HFFc6 (cell line): ENCODE results near the gene FGF1. TPM values are rescaled to one million over a fixed set of nuclear protein-coding genes. Genes with fewer than 3 reads are reported as not detected.

Experiments
- DNase-seq: peaks from one replicate; pipeline ENCODE4 v3.0.0-alpha.2; 2018
- H3K27ac Mint-ChIP-seq: 2 replicates; pipeline ENCODE4 v1.8.0; 2020; ENCODE audit warnings: mild to moderate bottlenecking, mixed read lengths
- H3K27me3 Mint-ChIP-seq: 2 replicates; pipeline ENCODE4 v1.8.0; 2021; ENCODE audit warnings: mild to moderate bottlenecking, moderate library complexity, mixed read lengths; ENCODE audit not compliant: insufficient read depth
- H3K36me3 Mint-ChIP-seq: 2 replicates; pipeline ENCODE4 v1.8.0; 2021; ENCODE audit warnings: low read depth, mixed read lengths
- H3K4me1 Mint-ChIP-seq: 2 replicates; pipeline ENCODE4 v1.8.0; 2020; ENCODE audit warnings: low read depth, mixed read lengths
- H3K4me3 Mint-ChIP-seq: 2 replicates; pipeline ENCODE4 v1.8.0; 2020; ENCODE audit warnings: mild to moderate bottlenecking, moderate library complexity, mixed read lengths
- H3K9me3 Mint-ChIP-seq: 2 replicates; pipeline ENCODE4 v1.8.0; 2020; ENCODE audit warnings: mild to moderate bottlenecking, mixed read lengths
- total RNA-seq, 6 experiments: library from RNA; stranded (reverse); fragmentation: NEBNext Ultra II Directional; extraction: Animal tissue kit (Norgen Biotek cat#: 25700); gene quantifications; 2 replicates in 1 of 6; 3 replicates in 5 of 6; pipeline ENCODE4 v1.2.3, GENCODE V29; 2021
- TF ChIP-seq, protein P1 (sequence below): fragments of 200-600 bp; sonication (generic); IDR thresholded peaks from 2 replicates; pipeline ENCODE4 v1.5.0; 2021; ENCODE audit warnings: antibody characterized with exemption, mild to moderate bottlenecking

FGF1 gene
- total RNA-seq, 6 experiments from 2014 or later = 34.2 to 42.4 (median 37.2) TPM

DNA sequence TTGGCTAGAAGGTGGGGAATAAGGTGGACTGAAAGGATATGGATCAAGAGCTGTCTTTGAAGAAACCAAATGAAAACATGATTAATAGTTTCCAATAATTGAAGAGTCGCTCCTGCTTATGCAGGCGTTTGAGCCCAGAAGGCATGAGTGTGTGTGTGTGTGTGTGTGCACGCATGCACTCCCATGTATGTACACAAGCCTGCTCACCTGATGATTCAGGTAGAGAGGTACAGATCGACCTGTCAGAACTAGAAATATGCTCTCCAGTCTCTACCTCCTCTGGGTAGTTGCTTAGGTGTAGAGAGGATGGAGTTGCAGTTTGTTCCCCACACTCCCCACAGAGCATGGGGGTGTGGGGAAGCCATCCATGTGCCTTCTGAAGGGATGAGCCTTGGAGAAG lies 1.1 kb upstream of the FGF1 start:
- DNase-seq = no peak
- Mint-ChIP-seq H3K9me3 (no peaks in the 10 kb centered on the region), H3K27ac (no peak overlapping the region), H3K27me3 (peaks cover 12% of the 10 kb centered on the region), H3K4me3 (no peak overlapping the region), H3K36me3 (no peaks in the 10 kb centered on the region), H3K4me1 (peaks cover 10% of the 10 kb centered on the region; the same call in 1 of the 2 replicates)
- TF ChIP-seq, protein P1, sequence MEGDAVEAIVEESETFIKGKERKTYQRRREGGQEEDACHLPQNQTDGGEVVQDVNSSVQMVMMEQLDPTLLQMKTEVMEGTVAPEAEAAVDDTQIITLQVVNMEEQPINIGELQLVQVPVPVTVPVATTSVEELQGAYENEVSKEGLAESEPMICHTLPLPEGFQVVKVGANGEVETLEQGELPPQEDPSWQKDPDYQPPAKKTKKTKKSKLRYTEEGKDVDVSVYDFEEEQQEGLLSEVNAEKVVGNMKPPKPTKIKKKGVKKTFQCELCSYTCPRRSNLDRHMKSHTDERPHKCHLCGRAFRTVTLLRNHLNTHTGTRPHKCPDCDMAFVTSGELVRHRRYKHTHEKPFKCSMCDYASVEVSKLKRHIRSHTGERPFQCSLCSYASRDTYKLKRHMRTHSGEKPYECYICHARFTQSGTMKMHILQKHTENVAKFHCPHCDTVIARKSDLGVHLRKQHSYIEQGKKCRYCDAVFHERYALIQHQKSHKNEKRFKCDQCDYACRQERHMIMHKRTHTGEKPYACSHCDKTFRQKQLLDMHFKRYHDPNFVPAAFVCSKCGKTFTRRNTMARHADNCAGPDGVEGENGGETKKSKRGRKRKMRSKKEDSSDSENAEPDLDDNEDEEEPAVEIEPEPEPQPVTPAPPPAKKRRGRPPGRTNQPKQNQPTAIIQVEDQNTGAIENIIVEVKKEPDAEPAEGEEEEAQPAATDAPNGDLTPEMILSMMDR = no peak

DNA sequence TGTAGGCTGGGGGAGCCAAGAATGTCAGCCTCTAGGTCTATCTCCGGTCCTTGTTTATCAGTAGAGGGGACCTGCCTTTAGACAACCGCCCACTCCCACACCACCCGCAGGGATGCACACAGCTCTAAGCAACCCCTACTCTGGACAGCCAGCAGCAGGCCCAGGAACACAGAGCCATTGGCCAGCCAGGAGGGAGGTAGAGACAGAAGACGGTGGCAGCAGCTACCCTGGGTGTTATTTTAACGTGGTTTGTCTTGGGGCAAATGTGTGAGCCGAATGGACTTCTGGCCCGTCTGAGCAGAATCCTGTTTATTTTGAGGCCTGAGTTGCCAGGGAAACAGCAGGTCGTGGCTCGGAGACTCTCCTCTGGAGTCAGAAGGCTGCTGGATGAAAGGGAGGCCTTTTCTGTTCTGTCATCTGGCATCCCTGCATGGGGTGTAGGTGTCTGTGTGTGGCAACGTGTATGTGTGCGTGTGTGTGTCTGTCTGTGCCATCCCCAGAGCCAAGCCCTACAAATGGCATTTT lies 382 bp upstream of the FGF1 start:
- H3K27ac Mint-ChIP-seq = no peak overlapping the region
- no peaks in the 10 kb centered on the region for H3K36me3 Mint-ChIP-seq
- no peaks in the 10 kb centered on the region for H3K9me3 Mint-ChIP-seq
- H3K4me1 Mint-ChIP-seq = peaks cover 10% of the 10 kb centered on the region; the same call in 1 of the 2 replicates
- H3K4me3 Mint-ChIP-seq = no peak overlapping the region
- no peak for DNase-seq
- peaks cover 12% of the 10 kb centered on the region for H3K27me3 Mint-ChIP-seq
- TF ChIP-seq, protein P1 = no peak

DNA sequence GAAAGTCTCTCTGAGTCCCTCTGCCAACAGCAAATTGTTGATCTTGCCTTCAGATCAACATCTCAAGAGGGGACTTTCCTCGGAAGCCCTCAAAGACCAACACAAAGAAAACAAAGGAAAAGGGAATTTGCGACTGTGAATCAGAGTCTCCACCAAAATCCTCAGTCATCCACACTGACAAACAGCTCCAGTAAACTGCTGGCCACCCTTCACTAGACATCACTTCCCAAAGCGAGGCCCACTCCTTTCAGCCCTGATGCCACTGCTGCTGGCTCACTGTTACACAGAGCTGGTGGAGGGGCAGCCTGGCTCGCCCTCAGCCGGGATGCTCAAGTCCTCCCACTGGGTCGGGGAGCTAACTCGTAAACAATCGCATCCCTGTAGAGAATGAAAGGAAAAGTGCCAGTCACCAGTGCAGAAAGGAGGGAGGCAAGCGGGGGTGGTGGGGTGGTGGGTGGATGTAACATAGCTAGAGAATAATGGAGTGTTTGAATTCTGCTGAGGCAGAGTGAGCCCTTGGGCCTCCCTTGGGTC lies 1.3 kb downstream of the FGF1 start:
- no peak for DNase-seq
- H3K9me3 Mint-ChIP-seq = no peaks in the 10 kb centered on the region
- H3K36me3 Mint-ChIP-seq = no peaks in the 10 kb centered on the region
- TF ChIP-seq, protein P1 = no peak
- peaks cover 10% of the 10 kb centered on the region for H3K27me3 Mint-ChIP-seq
- no peak overlapping the region for H3K27ac Mint-ChIP-seq
- H3K4me1 Mint-ChIP-seq = peaks cover 19% of the 10 kb centered on the region
- H3K4me3 Mint-ChIP-seq = no peak overlapping the region

DNA sequence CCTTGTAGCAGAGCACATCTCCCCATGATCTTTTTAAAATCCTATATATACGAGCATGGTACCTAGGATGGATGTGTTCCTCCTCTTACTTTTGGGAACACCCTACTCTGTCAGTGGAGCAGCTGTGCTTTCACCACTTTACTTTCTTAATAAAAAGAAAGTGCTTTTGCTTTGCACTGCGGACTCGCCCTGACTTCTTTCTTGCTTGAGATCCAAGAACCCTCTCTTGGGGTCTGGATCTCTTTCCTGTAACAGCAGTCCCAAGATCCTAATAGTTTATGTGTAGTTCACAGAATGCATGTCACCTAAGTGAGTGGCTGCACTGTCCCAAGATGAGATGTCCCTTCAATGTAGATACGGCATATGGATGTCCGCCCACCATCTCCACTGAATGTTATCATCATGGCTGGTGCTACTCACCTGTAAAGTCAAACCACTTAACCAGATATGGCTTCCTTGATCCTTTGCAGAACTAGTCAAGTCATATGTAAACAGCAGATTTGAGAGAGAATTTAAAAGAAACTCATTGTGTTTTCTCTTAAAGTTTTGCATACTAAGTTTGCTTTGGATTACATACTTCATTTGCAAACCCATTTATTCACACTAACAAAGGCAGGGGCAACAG lies 1.9 kb downstream of the FGF1 start:
- H3K36me3 Mint-ChIP-seq = no peaks in the 10 kb centered on the region
- peaks cover 19% of the 10 kb centered on the region for H3K4me1 Mint-ChIP-seq
- no peak overlapping the region for H3K4me3 Mint-ChIP-seq
- H3K27ac Mint-ChIP-seq = no peak overlapping the region
- no peak for DNase-seq
- H3K9me3 Mint-ChIP-seq = no peaks in the 10 kb centered on the region
- TF ChIP-seq, protein P1 = no peak
- peaks cover 10% of the 10 kb centered on the region for H3K27me3 Mint-ChIP-seq

DNA sequence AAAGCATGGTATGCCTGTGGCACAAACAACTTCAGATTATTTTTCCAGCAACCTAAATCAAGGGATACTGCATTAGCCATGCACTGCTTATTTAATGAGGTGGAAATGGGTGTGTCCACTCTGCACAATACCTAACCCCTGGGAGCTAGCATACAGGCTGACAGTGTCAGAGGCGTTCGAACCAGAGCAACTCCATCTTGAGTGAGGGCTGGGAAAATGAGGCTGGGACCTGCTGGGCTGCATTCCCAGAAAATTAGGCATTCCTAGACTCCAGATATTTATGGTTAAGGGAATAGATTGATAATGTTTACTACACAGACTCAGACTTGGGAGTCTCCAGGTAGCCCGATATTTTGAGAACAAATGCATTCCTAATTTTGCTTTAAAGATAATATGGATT lies 2.8 kb downstream of the FGF1 start:
- H3K4me1 Mint-ChIP-seq = peaks cover 19% of the 10 kb centered on the region
- no peak overlapping the region for H3K27ac Mint-ChIP-seq
- H3K36me3 Mint-ChIP-seq = no peaks in the 10 kb centered on the region
- H3K27me3 Mint-ChIP-seq = peaks cover 10% of the 10 kb centered on the region
- no peak for DNase-seq
- H3K9me3 Mint-ChIP-seq = no peaks in the 10 kb centered on the region
- H3K4me3 Mint-ChIP-seq = no peak overlapping the region
- TF ChIP-seq, protein P1 = no peak
